GM12874 (cell line): ENCODE results near the gene ZFYVE21.

Experiments used
- CTCF ChIP-seq: IDR thresholded peaks from 2 replicates; pipeline ENCODE4 v1.5.1; 2011; ENCODE audit warnings: low read depth, mild to moderate bottlenecking, control low read depth, low read length, moderate library complexity; ENCODE audit not compliant: insufficient read depth

ZFYVE21 gene

GRCh38 chr14:103724116-103724515 is 8.5 kb downstream of the ZFYVE21 start:
- TF ChIP-seq CTCF = no peak

GRCh38 chr14:103725001-103725682 is 9.5 kb downstream of the ZFYVE21 start:
- no peak for TF ChIP-seq CTCF

GRCh38 chr14:103725739-103726395 is 10.3 kb downstream of the ZFYVE21 start:
- TF ChIP-seq CTCF = no peak

- no peak for TF ChIP-seq CTCF
These were observed 10.9 kb downstream of the ZFYVE21 start for GRCh38 chr14:103726474-103726873.

- no peak for TF ChIP-seq CTCF
These were observed 11.8 kb downstream of the ZFYVE21 start for GRCh38 chr14:103727313-103727980.

GRCh38 chr14:103728141-103728540 is 12.5 kb downstream of the ZFYVE21 start:
- no peak for TF ChIP-seq CTCF

GRCh38 chr14:103728721-103729120 is 13.1 kb downstream of the ZFYVE21 start:
- TF ChIP-seq CTCF = no peak
